ENCODE measurements around the gene PALD1.

DNA sequence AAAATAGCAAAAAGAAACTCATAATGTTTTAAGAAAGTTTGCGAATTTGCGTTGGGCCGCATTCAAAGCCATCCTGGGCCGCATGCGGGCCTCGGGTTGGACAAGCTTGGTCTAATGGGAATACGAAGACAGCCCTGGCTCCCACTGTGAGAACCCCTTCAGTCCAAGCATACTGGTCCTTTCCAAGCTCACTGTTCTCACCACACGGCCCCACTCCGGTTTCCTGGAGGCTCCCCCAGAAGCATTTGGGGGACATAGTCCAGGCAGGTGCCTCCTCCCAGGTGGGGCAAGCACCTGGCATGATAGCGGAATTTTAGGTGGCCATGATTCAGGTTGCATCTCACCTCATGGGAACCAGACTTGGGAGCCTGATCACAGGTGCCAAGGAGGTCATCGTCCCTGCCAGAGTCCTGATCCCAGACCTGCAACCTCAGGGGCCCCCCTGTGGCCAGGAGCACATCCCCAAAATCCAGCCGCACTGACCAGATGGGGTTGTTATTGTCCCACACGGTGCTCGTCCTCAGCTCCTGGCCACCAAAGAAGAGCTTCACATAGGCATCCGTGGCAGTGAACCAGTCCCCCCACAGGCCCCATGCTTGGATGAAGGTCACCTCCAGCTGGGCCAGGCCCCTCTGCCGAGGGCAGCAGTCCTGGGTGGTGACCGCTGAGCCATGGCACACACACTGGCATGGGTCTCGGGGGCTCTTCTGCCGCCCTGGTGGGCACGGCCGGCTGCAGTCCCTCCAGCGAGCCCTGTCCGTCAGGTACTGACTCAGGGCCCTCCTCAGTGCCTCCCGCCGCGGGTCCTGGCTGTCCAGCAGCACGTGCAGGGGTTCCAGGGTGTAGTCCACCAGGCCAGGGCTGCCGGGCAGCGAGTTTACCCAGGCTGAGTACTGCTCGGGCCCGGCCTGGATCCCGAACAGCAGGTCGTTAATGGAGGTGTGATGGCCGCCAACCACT is 119.6 kb downstream of the PALD1 start:
- TF ChIP-seq, protein P1, sequence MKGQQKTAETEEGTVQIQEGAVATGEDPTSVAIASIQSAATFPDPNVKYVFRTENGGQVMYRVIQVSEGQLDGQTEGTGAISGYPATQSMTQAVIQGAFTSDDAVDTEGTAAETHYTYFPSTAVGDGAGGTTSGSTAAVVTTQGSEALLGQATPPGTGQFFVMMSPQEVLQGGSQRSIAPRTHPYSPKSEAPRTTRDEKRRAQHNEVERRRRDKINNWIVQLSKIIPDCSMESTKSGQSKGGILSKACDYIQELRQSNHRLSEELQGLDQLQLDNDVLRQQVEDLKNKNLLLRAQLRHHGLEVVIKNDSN (IDR thresholded peaks at IDR 0.05; ENCODE audit: borderline replicate concordance, low read depth) = no peak
- TF ChIP-seq, protein P2, sequence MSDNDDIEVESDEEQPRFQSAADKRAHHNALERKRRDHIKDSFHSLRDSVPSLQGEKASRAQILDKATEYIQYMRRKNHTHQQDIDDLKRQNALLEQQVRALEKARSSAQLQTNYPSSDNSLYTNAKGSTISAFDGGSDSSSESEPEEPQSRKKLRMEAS (IDR thresholded peaks at IDR 0.05; ENCODE audit: low read depth) = no peak
- TF ChIP-seq SMC3 (IDR thresholded peaks at IDR 0.05; ENCODE audit: low read depth, low read length) = no peak

Measured in SK-N-SH (cell line).